ENCODE data around the gene TTYH3.

Gene TTYH3

GRCh38 chr7:2606539-2606936 is 25.2 kb upstream of the TTYH3 start:
- peaks cover 3 to 6% of the 10 kb centered on the region in 2 donors for H3K36me3 ChIP-seq (replicated peaks in 1 of 2; ENCODE audit: control insufficient read depth in 2 of 2, insufficient read depth in 2 of 2, low read length in 2 of 2)
- no peak overlapping the region for H3K23ac ChIP-seq (ENCODE audit: low read depth, low read length, poor library complexity)
- no peak overlapping the region for H2BK15ac ChIP-seq (ENCODE audit: low read length)
- no peak overlapping the region for H2AFZ ChIP-seq (ENCODE audit: low read length)
- H3K27ac ChIP-seq (replicated peaks; ENCODE audit: low read length), result no peak overlapping the region
- H3K9ac ChIP-seq (ENCODE audit: low read depth, low read length, poor library complexity), result peak overlapping the region; percentile 63
- H2BK5ac ChIP-seq (ENCODE audit: low read length), result peak overlapping the region; percentile 77
- no CpG with 5 or more reads among the region's 16 CpGs for WGBS, 2 donors (ENCODE audit: extremely low coverage in 2 of 2, insufficient read length in 2 of 2, insufficient replicate concordance in 1 of 2)
- H2BK12ac ChIP-seq (ENCODE audit: low read length), result no peak overlapping the region
- H3K79me1 ChIP-seq (ENCODE audit: low read depth, low read length), result peaks cover 1% of the 10 kb centered on the region
- peaks cover 14 to 17% of the 10 kb centered on the region in 2 donors for H3K4me1 ChIP-seq (ENCODE audit: control insufficient read depth in 2 of 2, insufficient read depth in 1 of 2, low read depth in 1 of 2, low read length in 2 of 2)
- H2AK5ac ChIP-seq (ENCODE audit: low read depth, low read length), result peak overlapping the region; percentile 85
- no peak overlapping the region for H2BK120ac ChIP-seq (ENCODE audit: low read depth, low read length)
- H3K4me3 ChIP-seq (ENCODE audit: low read length in 2 of 2), result no peak overlapping the region
- H4K91ac ChIP-seq (ENCODE audit: low read depth, low read length, poor library complexity), result no peak overlapping the region
- no peak overlapping the region for H3K4me2 ChIP-seq (ENCODE audit: insufficient read depth, low read length, poor library complexity, severe bottlenecking)
- peak overlapping the region; percentile 90 for H3K18ac ChIP-seq (ENCODE audit: low read length)
- H3K4ac ChIP-seq (ENCODE audit: low read length), result no peak overlapping the region
- no peaks in the 10 kb centered on the region for H3K9me3 ChIP-seq (replicated peaks in 1 of 2; ENCODE audit: control insufficient read depth in 2 of 2, insufficient read depth in 1 of 2, low read depth in 1 of 2, low read length in 2 of 2)
- H3K27me3 ChIP-seq (ENCODE audit: control insufficient read depth in 3 of 3, insufficient read depth in 3 of 3, low read depth in 1 of 3, low read length in 3 of 3), result no peaks in the 10 kb centered on the region
- H3K14ac ChIP-seq (ENCODE audit: low read length), result peak overlapping the region; percentile 84
- H4K8ac ChIP-seq (ENCODE audit: low read depth, low read length), result no peak overlapping the region
- no peak for DNase-seq (ENCODE audit: low spot score)

- H3K36me3 ChIP-seq (replicated peaks in 1 of 2; ENCODE audit: control insufficient read depth in 2 of 2, insufficient read depth in 2 of 2, low read length in 2 of 2), result no peaks in the 10 kb centered on the region
- H2BK120ac ChIP-seq (ENCODE audit: low read depth, low read length), result no peak overlapping the region
- no peak overlapping the region for H3K4me2 ChIP-seq (ENCODE audit: insufficient read depth, low read length, poor library complexity, severe bottlenecking)
- no peak overlapping the region for H3K27ac ChIP-seq (replicated peaks; ENCODE audit: low read length)
- H3K14ac ChIP-seq (ENCODE audit: low read length), result no peak overlapping the region
- H3K9me3 ChIP-seq (replicated peaks in 1 of 2; ENCODE audit: control insufficient read depth in 2 of 2, insufficient read depth in 1 of 2, low read depth in 1 of 2, low read length in 2 of 2), result no peaks in the 10 kb centered on the region
- H2AK5ac ChIP-seq (ENCODE audit: low read depth, low read length), result no peak overlapping the region
- DNase-seq (ENCODE audit: low spot score), result no peak
- no peak overlapping the region for H2BK15ac ChIP-seq (ENCODE audit: low read length)
- H2AFZ ChIP-seq (ENCODE audit: low read length), result no peak overlapping the region
- no peak overlapping the region for H3K9ac ChIP-seq (ENCODE audit: low read depth, low read length, poor library complexity)
- no CpG with 5 or more reads among the region's 26 CpGs for WGBS, 2 donors (ENCODE audit: extremely low coverage in 2 of 2, insufficient read length in 2 of 2, insufficient replicate concordance in 1 of 2)
- peaks cover 1% of the 10 kb centered on the region for H3K79me1 ChIP-seq (ENCODE audit: low read depth, low read length)
- no peak overlapping the region for H4K8ac ChIP-seq (ENCODE audit: low read depth, low read length)
- peaks cover 14 to 21% of the 10 kb centered on the region in 2 donors for H3K4me1 ChIP-seq (ENCODE audit: control insufficient read depth in 2 of 2, insufficient read depth in 1 of 2, low read depth in 1 of 2, low read length in 2 of 2)
- H2BK12ac ChIP-seq (ENCODE audit: low read length), result no peak overlapping the region
- H3K23ac ChIP-seq (ENCODE audit: low read depth, low read length, poor library complexity), result no peak overlapping the region
- H2BK5ac ChIP-seq (ENCODE audit: low read length), result no peak overlapping the region
- no peaks in the 10 kb centered on the region for H3K27me3 ChIP-seq (ENCODE audit: control insufficient read depth in 3 of 3, insufficient read depth in 3 of 3, low read depth in 1 of 3, low read length in 3 of 3)
- peak overlapping the region; percentile 54 for H3K18ac ChIP-seq (ENCODE audit: low read length)
- no peak overlapping the region for H4K91ac ChIP-seq (ENCODE audit: low read depth, low read length, poor library complexity)
- no peak overlapping the region for H3K4me3 ChIP-seq (ENCODE audit: low read length in 2 of 2)
- no peak overlapping the region for H3K4ac ChIP-seq (ENCODE audit: low read length)
Measured at GRCh38 chr7:2607122-2607922, 24.5 kb upstream of the TTYH3 start.

- no CpG with 5 or more reads among the region's 37 CpGs for WGBS, 2 donors (ENCODE audit: extremely low coverage in 2 of 2, insufficient read length in 2 of 2, insufficient replicate concordance in 1 of 2)
- H4K8ac ChIP-seq (ENCODE audit: low read depth, low read length), result no peak overlapping the region
- no peak overlapping the region for H2BK120ac ChIP-seq (ENCODE audit: low read depth, low read length)
- H3K79me1 ChIP-seq (ENCODE audit: low read depth, low read length), result peaks cover 1% of the 10 kb centered on the region
- H2BK5ac ChIP-seq (ENCODE audit: low read length), result no peak overlapping the region
- peaks cover 14 to 21% of the 10 kb centered on the region in 2 donors for H3K4me1 ChIP-seq (ENCODE audit: control insufficient read depth in 2 of 2, insufficient read depth in 1 of 2, low read depth in 1 of 2, low read length in 2 of 2)
- no peak overlapping the region for H3K4me3 ChIP-seq (ENCODE audit: low read length in 2 of 2)
- no peak overlapping the region for H3K18ac ChIP-seq (ENCODE audit: low read length)
- no peak overlapping the region for H3K9ac ChIP-seq (ENCODE audit: low read depth, low read length, poor library complexity)
- H3K27me3 ChIP-seq (ENCODE audit: control insufficient read depth in 3 of 3, insufficient read depth in 3 of 3, low read depth in 1 of 3, low read length in 3 of 3), result no peaks in the 10 kb centered on the region
- no peak overlapping the region for H4K91ac ChIP-seq (ENCODE audit: low read depth, low read length, poor library complexity)
- H3K36me3 ChIP-seq (replicated peaks in 1 of 2; ENCODE audit: control insufficient read depth in 2 of 2, insufficient read depth in 2 of 2, low read length in 2 of 2), result no peaks in the 10 kb centered on the region
- no peak overlapping the region for H2BK15ac ChIP-seq (ENCODE audit: low read length)
- DNase-seq (ENCODE audit: low spot score), result no peak
- H3K27ac ChIP-seq (replicated peaks; ENCODE audit: low read length), result no peak overlapping the region
- peak overlapping the region; percentile 36 for H2AFZ ChIP-seq (ENCODE audit: low read length)
- H3K14ac ChIP-seq (ENCODE audit: low read length), result no peak overlapping the region
- no peaks in the 10 kb centered on the region for H3K9me3 ChIP-seq (replicated peaks in 1 of 2; ENCODE audit: control insufficient read depth in 2 of 2, insufficient read depth in 1 of 2, low read depth in 1 of 2, low read length in 2 of 2)
- H3K4ac ChIP-seq (ENCODE audit: low read length), result no peak overlapping the region
- H2AK5ac ChIP-seq (ENCODE audit: low read depth, low read length), result no peak overlapping the region
- H2BK12ac ChIP-seq (ENCODE audit: low read length), result no peak overlapping the region
- no peak overlapping the region for H3K23ac ChIP-seq (ENCODE audit: low read depth, low read length, poor library complexity)
- H3K4me2 ChIP-seq (ENCODE audit: insufficient read depth, low read length, poor library complexity, severe bottlenecking), result no peak overlapping the region
Measured at GRCh38 chr7:2607923-2608904, 23.6 kb upstream of the TTYH3 start.

- Histone ChIP-seq H2AK5ac (ENCODE audit: low read depth, low read length) (no peak overlapping the region), H2BK12ac (ENCODE audit: low read length) (no peak overlapping the region), H3K36me3 (replicated peaks in 1 of 2; ENCODE audit: control insufficient read depth in 2 of 2, insufficient read depth in 2 of 2, low read length in 2 of 2) (no peaks in the 10 kb centered on the region), H2BK120ac (ENCODE audit: low read depth, low read length) (no peak overlapping the region), H3K79me1 (ENCODE audit: low read depth, low read length) (no peaks in the 10 kb centered on the region), H2BK15ac (ENCODE audit: low read length) (no peak overlapping the region), H3K18ac (ENCODE audit: low read length) (no peak overlapping the region), H3K4me1 (ENCODE audit: control insufficient read depth in 2 of 2, insufficient read depth in 1 of 2, low read depth in 1 of 2, low read length in 2 of 2) (peaks cover 16 to 23% of the 10 kb centered on the region in 2 donors), H3K27ac (replicated peaks; ENCODE audit: low read length) (no peak overlapping the region), H3K4me2 (ENCODE audit: insufficient read depth, low read length, poor library complexity, severe bottlenecking) (no peak overlapping the region), H4K91ac (ENCODE audit: low read depth, low read length, poor library complexity) (no peak overlapping the region), H3K9ac (ENCODE audit: low read depth, low read length, poor library complexity) (no peak overlapping the region), H2AFZ (ENCODE audit: low read length) (no peak overlapping the region), H3K4ac (ENCODE audit: low read length) (no peak overlapping the region), H2BK5ac (ENCODE audit: low read length) (no peak overlapping the region), H3K9me3 (replicated peaks in 1 of 2; ENCODE audit: control insufficient read depth in 2 of 2, insufficient read depth in 1 of 2, low read depth in 1 of 2, low read length in 2 of 2) (no peaks in the 10 kb centered on the region), H3K4me3 (ENCODE audit: low read length in 2 of 2) (no peak overlapping the region), H3K27me3 (ENCODE audit: control insufficient read depth in 3 of 3, insufficient read depth in 3 of 3, low read depth in 1 of 3, low read length in 3 of 3) (no peaks in the 10 kb centered on the region), H4K8ac (ENCODE audit: low read depth, low read length) (no peak overlapping the region), H3K23ac (ENCODE audit: low read depth, low read length, poor library complexity) (no peak overlapping the region), H3K14ac (ENCODE audit: low read length) (no peak overlapping the region)
- WGBS, 2 donors (ENCODE audit: extremely low coverage in 2 of 2, insufficient read length in 2 of 2, insufficient replicate concordance in 1 of 2), result no CpG with 5 or more reads among the region's 14 CpGs
- no peak for DNase-seq (ENCODE audit: low spot score)
Measured at GRCh38 chr7:2608921-2609411, 22.8 kb upstream of the TTYH3 start.

Data from neuronal stem cell (in vitro differentiated cells).